T-helper 9 cell (primary cell): ENCODE measurements around the gene NCDN.
"Not testable (repeated sequence)": the region's sequence is repeated elsewhere in the genome, so short reads cannot be mapped to it uniquely, and the experiment has no call there.

Source experiments
- DNase-seq: peaks from one replicate; pipeline ENCODE4 v3.0.0-alpha.2; 2020

NCDN gene

DNA sequence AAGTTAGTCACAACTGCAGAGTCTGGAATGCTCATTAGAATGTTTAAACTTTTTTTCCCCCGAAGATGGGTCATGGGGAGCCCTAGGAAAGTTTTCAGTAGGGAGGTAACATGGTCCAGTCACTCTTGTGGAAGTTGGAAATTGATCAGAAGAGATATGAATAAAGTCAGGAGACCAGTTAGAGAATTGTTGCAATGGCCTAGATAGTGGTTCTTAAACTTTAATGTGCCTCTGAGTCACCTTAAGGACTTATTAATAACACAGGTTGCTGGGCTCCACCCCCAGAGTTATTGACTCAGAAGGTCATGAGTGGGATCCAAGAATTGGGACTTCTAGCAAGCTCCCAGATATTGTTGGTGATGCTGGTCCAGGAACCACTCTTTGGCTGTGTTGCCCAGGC is 12.3 kb downstream of the NCDN start:
- no peak for DNase-seq

DNA sequence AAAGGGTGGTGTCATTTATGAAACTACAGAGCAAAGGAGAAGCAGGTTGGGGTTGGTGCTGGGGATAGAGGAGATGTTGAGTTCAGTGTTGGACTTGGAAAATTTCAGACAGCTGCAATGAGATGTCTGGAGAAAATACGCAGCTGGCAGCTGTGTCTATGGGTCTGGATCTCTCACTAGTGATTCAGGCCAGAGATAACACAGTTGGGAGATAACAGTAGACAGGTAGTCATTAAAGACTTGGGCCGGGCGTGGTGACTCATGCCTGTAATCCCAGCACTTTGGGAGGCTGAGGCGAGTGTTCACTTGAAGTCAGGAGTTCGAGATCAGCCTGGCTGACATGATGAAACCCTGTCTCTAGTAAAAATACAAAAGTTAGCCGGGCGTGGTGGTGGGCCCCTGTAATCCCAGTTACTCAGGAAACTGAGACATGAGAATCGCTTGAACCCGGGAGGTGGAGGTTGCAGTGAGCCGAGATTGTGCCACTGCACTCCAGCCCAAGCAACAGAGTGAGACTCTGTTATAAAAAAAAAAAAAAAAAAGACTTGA is 13.1 kb downstream of the NCDN start:
- DNase-seq = no peak

DNA sequence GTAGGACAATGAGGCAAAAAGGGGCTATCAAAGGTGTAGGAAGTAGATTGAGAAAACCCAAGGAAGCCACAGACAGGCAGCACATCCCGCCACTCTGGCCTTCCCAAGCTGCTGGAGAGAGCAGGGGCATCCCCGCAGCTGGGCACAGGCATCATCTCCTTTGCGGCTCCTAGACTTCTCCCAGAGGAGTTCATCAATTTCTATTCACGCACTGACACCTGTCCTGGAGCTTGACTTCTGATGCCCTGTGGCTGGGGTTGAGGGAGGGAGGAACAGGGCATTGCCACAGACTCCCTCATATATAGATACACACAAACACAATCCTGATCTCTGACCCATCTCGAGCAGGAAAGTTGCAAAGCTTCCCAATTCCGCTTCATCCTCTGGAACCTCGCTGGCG is 13.7 kb downstream of the NCDN start:
- no peak for DNase-seq

DNA sequence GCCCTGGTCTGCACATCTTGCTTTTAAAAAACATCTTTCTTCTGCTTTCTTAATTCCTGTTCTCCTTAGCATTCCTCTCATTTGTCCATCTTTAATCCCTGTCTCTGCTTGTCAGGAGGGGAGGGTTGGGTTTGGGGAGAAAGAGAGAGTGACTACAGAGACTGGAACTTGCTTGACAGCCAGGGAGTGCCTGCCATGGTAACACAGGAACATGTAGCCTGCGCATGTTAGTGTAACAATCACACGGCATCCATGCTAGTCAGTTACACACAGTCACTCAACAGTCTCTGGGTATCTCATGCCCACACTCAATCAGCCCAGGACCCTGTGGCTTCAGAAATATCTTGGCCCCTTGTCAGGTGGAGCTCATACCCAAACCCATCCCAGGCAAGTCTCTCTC is 14.7 kb downstream of the NCDN start:
- DNase-seq = no peak

DNA sequence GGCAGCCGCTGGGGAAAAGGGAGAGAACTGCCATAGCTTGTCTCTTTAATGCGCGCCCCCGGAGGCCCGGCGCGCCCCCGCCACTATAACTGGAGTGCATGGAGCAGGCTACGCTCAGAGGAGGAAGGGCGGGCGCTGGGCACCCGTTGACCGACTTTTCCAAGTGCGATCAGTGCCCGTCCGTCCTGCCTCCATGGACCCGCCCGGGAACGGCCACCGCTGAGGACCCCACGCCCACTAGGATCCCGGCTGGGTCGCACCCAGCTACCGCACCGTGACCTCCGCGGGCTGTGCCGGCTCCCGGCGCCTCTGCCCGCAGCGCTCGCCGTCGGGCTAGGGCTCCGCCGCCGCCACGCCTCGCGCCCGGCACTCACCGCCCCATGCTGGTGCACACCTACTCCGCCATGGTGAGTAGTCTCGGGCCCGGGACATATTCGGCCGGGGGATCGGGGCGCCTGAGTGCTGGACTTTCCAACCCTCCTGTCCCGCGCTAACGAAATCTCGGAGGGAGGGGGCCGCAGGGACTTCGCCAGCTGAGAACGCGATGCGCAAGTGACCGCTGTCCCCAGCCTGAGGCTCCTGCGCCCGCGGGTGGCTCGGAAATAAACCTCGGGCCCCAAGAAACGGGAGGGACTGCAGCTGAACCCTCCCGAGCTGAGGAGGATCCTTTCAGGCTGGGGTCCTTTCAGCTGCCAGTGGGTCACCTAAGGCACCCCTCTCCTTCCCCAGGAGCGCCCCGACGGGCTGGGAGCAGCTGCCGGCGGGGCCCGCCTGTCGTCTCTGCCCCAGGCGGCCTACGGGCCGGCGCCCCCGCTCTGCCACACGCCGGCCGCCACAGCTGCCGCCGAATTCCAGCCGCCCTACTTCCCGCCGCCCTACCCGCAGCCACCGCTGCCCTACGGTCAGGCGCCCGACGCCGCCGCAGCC is 15.9 kb downstream of the NCDN start, which contains the start of gene TFAP2E:
TSS of gene TFAP2E (plus strand) at position 117 of the 927 bp plus-strand sequence. CDS start at position 381, 264 bp downstream.
- DNase-seq = no peak

DNA sequence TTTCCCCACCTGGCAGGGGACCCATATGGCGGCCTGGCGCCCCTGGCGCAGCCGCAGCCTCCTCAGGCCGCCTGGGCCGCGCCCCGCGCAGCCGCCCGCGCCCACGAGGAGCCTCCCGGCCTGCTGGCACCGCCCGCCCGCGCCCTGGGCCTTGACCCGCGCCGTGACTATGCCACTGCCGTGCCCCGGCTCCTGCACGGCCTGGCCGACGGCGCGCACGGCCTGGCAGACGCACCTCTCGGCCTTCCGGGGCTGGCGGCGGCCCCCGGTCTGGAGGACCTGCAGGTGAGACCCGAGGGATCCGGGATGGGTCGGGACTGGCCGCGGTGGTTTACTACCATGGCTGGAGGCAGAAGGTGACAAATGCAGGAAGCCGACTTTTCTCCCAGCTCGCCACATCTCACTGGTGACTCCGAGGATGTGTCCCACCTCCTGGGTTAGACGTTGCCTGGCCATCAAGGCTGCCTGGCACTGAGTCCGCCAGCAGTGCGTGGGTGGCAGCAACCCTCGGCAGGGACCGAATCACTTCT is 16.6 kb downstream of the NCDN start:
- no peak for DNase-seq

DNA sequence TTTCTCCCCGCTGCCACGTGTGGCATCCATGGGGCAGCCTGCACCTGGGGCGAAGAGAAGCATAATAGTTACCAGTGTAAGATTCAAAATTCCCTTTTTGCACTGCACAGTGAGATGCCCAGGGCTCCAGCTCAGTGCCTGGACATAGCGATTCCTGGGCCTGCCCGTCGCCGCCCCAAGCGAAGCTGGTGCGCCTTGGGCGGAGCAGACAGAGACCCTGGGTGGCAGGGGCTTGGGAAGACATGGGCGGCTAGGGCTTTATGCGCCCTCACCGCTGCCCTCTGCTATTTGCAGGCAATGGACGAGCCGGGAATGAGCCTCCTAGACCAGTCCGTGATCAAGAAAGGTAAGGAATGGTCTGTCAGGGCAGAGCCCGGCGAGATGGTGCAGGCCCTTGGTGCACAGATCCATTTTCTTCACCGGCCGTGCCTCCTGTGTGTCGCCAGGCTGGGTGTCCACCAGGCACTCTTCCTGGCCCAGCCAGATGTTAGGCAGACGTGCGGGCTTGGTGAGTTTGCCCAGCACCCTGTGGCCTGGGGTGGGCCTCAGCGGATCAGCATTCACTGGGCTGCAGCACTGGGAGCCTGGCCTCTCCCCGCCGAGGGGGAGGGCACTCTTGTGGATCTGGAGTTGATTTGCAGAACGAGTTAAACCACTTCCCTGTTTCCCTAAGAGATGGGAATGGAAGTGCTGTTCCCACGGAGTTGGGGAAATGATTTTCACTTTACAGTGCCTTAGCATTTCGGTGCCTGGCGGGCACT is 17.2 kb downstream of the NCDN start:
- DNase-seq = no peak

DNA sequence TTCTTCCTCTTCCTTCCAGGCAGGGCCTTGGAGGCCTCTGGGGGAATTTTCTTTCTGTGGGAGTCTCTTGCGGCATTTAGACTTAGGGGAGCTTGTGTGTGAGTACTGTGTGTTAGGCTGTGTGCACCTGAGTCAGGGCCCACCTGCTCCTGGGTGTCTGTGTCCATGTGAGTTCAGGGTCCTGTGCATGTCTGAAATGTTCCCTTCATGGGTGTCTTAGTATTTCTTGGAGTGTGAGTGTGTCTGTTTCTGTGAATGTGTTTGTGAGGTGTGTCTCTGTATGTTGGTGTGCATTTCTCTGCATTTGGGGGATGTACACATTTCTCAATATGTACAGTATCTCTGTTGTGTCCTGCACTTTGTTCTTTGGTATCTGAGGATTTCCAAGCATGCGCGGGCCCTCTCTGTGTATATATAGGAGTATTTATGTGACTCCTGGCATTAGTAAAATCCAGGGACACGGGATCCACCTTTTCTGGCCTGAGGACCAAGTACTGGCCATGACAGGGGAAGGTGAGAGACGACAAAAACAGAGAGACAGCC is 17.9 kb downstream of the NCDN start:
- DNase-seq = no peak

DNA sequence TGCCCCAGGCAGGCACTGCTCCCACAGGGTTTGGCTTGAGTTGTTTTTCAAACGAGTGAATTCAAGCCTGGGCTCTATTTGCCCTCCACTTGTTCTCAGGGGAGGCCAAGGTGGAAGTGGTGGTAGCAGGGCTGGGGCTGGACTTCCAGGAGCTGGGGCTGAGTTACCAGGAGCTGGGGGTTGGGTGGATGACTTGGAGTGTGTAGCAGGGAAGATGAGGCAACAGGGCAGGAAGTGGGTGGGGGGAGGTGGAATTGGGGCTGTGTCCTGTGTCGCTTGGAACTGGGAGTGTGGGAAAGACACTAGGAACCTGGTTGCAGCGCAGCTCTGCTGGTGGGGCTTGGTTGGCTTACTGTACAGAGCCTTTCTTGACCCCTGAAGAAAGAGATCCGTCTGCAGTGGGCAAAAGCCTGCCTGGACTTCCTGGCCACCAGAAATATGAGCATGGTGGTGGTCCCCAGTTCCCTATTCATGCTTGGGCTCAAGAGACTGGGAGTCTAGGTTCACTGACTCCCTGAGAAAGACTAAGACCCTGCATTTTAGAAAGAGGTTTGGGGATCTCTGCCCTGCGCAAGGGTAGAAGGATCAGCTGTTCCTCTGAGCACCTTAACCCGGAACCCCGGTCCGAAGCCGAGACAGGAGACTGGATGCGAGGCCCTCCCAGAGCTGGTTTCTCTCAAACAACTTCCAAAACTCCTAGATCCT is 18.6 kb downstream of the NCDN start:
- DNase-seq = no peak

DNA sequence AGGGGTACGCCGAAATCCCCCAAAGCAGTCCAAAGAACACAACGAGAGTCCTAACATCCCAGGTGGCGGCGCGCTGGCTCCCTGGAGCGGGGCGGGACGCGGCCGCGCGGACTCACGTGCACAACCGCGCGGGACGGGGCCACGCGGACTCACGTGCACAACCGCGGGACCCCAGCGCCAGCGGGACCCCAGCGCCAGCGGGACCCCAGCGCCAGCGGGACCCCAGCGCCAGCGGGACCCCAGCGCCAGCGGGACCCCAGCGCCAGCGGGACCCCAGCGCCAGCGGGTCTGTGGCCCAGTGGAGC is 19.1 kb downstream of the NCDN start:
- DNase-seq = not testable (repeated sequence)

DNA sequence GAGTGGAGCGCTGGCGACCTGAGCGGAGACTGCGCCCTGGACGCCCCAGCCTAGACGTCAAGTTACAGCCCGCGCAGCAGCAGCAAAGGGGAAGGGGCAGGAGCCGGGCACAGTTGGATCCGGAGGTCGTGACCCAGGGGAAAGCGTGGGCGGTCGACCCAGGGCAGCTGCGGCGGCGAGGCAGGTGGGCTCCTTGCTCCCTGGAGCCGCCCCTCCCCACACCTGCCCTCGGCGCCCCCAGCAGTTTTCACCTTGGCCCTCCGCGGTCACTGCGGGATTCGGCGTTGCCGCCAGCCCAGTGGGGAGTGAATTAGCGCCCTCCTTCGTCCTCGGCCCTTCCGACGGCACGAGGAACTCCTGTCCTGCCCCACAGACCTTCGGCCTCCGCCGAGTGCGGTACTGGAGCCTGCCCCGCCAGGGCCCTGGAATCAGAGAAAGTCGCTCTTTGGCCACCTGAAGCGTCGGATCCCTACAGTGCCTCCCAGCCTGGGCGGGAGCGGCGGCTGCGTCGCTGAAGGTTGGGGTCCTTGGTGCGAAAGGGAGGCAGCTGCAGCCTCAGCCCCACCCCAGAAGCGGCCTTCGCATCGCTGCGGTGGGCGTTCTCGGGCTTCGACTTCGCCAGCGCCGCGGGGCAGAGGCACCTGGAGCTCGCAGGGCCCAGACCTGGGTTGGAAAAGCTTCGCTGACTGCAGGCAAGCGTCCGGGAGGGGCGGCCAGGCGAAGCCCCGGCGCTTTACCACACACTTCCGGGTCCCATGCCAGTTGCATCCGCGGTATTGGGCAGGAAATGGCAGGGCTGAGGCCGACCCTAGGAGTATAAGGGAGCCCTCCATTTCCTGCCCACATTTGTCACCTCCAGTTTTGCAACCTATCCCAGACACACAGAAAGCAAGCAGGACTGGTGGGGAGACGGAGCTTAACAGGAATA is 19.7 kb downstream of the NCDN start:
- DNase-seq = peak; percentile 40

DNA sequence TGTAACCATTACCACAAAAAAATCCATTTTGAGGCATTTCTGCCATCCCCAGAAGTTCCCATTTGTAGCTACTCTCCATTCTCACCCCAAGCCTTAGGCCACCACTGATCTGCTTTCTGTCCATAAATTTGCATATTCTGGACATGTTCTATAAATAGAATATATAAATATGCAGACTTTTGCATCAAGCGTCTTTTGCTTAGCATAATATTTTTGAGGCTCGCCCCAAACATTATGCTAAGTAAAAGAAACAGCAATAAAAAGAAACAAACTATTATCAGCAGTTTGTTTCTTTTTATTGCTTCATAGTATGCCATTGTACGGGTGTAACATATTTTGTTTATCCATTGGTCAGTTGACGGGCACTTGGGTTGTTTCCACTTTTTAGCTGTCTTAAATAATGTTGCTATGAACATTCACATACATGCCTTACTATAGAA is 23.4 kb downstream of the NCDN start:
- no peak for DNase-seq

DNA sequence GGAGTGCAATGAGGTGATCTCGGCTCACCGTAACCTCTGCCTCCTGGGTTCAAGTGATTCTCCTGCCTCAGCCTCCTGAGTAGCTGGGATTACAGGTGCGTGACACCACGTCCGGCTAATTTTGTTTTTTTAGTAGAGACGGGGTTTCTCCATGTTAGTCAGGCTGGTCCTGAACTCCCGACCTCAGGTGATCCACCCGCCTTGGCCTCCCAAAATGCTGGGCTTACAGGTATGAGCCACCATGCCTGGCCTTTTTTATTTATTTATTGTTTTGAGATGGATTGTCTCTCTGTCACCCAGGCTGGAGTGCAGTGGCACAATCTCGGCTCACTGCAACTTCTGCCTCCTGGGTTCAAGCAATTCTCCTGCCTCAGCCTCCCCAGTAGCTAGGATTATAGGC is 24.0 kb downstream of the NCDN start:
- not testable (repeated sequence) for DNase-seq

DNA sequence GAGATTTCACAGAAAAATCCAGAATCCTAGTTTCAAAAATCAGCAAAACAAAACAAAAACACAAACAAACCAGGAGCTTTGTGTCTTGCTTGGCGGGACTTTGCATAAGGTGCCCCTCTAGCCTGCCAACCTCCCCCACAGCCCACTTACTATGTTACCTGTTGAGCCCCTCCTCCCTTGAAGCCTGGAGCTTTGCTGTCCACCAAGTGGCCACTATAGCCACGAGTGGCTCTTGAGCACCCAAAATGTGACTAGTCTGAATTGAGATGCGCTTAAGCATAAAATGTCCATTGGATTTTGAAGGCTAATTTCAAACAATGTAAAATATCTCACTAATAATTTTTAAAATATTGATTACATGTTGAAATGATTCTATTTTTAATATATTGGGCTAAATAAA is 27.7 kb downstream of the NCDN start:
- DNase-seq = no peak

DNA sequence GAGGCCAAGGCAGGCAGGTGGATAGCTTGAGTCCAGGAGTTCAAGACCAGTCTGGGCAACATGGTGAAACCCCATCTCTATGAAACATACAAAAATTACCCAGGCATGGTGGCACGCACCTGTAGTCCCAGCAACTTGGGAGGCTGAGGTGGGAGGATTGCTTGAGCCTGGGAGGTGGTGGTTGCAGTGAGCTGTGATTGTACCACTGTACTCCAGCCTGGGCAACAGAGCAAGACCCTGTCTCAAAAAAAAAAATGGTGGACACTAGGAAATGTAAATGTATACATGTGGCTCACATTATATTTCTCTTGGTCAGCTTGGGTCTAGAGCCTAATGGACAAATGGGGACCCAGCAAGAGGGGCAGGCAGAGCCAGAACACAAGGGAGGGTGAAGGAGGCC is 28.2 kb downstream of the NCDN start:
- DNase-seq = not testable (repeated sequence)

DNA sequence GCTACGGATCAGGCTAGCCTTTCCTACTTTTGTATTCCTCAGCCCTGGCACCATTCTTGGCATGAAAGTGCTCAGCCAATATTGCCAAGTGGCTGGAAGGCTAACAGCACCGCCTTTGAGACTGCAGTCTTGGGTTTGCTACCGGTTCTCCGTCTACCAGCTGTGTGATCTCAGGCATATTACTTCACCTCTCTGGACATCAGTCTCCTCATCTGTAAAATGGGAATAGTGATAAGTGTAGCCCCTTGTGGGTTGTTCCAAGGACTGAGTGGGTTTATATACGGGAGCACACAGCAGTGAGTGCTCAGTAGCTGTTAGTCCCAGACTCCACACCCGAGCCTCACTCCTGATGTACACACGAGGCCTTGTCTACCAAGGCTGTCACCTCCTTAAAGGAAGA is 29.2 kb downstream of the NCDN start:
- DNase-seq = no peak

DNA sequence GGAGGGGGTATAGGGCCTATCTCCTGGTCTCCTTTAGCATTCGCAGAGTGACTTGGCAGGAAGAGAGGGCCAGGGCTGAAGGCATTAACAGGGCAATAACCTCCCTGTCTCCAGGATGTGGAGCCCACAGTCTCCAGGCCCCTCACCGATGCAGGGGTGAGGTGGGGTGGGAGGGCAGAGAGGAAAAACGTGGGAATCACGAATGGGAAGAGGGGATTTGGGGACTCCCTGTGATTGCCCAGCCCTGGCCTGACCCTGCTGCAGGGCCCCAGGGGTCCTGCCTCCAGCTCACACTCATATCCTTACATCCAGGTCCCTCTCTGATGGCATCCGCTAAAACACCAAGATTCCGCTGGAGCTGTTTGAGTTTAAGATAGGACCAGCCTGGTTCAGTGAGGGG is 30.1 kb downstream of the NCDN start:
- no peak for DNase-seq

DNA sequence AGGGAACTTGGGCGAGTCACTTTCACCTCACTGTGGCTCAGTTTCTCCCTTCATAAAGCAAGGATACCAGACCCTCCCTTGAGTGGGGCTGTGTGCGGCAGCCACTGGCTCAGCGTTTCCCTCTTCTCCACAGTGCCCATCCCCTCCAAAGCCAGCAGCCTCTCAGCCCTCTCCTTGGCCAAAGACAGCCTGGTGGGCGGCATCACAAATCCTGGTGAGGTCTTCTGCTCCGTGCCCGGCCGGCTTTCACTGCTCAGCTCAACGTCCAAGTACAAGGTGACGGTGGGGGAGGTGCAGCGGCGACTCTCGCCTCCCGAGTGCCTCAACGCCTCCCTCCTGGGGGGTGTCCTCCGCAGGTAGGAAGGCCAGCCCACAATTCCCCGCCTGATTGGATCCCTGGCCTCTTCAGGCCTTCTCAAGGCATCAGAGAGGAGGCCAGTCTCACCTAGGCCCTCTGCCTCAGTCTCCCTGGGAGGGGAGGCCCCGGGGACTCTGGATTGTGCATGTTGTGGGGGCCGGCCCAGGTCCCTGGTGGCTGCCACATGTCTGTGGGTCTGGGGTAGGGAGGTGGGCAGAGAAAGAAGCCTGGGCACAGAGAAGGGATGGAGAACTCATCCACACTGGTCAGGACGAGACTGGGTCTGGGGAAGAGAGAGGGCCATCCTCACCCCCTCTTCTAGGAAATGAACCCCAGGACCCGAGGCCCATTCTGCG is 30.8 kb downstream of the NCDN start:
- DNase-seq = no peak

DNA sequence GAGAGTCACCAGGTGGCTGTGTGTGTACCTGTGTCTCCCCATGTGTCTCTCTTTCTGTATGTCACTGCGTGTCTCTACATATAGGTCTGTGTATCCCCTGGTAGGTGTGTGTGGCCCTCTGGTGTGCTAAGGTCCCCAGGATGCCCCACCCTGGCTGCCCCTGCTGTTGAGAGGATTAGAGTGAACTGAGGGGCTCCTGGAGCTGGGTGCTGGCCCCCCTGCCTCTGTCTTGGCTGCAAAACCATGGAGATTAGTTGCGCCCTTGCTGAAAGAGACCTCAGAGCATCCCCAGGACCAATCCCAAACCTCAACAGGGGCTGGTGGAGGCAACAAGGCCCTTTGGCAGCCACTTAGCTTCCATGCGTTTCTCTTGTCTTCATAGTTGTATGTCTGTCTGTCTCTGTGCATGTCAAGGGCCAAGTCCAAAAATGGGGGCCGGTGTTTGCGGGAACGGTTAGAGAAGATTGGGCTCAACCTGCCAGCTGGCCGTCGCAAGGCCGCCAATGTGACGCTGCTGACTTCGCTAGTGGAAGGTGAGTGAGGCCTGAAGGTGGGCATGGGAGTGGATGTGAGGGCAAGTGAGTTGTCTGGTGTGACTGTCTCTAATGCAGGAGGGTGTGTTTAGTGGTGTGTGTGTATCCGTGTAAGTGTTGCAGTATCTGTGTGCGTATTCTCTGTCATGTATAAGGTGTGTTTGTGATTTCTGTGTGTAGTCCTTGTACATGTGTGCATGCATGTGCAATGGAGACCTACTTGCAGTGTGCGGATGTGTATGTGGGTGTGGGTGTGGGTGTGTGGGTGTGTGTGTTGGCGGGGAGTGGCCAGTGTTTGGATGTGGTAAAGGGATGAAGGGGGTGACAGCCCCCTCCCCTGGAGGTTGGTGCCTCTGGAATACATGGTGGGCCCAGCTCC is 32.2 kb downstream of the NCDN start:
- no peak for DNase-seq
